Ovary (tissue), 9 donors: ENCODE data around the gene HUNK. TPM values are rescaled to one million over a fixed set of nuclear protein-coding genes. Genes with fewer than 3 reads are reported as not detected.

Experiments used
- DNase-seq, 5 donors: peaks; one replicate each; pipeline ENCODE4 v3.0.0-alpha.2; 2019 to 2020
- H3K27ac ChIP-seq, 2 donors: fragments of 200-600 bp; one replicate each; pipeline versions ENCODE4 v1.5.1 to v1.8.0; 2019 to 2022
- H3K27me3 ChIP-seq: fragments of 200-600 bp; one replicate; pipeline ENCODE4 v1.8.0; 2022
- H3K36me3 ChIP-seq: fragments of 200-600 bp; sonication (generic); one replicate; pipeline ENCODE4 v1.5.1; 2019
- H3K4me1 ChIP-seq: one replicate; pipeline ENCODE4 v1.8.1; 2013; ENCODE audit warnings: mild to moderate bottlenecking, moderate library complexity; ENCODE audit not compliant: insufficient read depth
- H3K4me3 ChIP-seq: fragments of 200-600 bp; sonication (generic); one replicate; pipeline ENCODE4 v1.5.1; 2017
- H3K9me3 ChIP-seq, 2 donors: fragments of 200-600 bp in 1 of 2; sonication (generic) in 1 of 2; one replicate each; pipeline versions ENCODE4 v1.5.1 to v1.8.1; 2013 to 2019; ENCODE audit warnings: mild to moderate bottlenecking in 1 of 2, moderate library complexity in 1 of 2
- EP300 ChIP-seq: sonication (generic); formaldehyde crosslinking; IDR thresholded peaks from one replicate; pipeline ENCODE4 v1.6.1; 2017; ENCODE audit warnings: antibody characterized with exemption
- POLR2A ChIP-seq: fragments of 450-650 bp; IDR thresholded peaks from one replicate; pipeline ENCODE4 v1.6.1; 2017; ENCODE audit warnings: antibody characterized with exemption, mild to moderate bottlenecking, moderate library complexity
- WGBS, 3 donors: extraction: QIAGEN DNeasy Blood & Tissue Kit in 1 of 3; methylation state at CpG; one replicate each; pipeline versions ENCODE4 v1.1.5 to v1.1.7; 2013 to 2017; 5-methylcytosine and 5-hydroxymethylcytosine counted together
- intact Hi-C, 4 donors: fragments of 100-400 bp; cut with DNase I; formaldehyde crosslinking; loops; one replicate each; pipeline versions ENCODE4 v1.11.0 to v1.15.1; 2022 to 2023
- polyA plus RNA-seq, 2 donors: library from polyadenylated mRNA; stranded (reverse); fragments of 200-250 nt in 1 of 2; fragments of 350-450 nt in 1 of 2; fragmentation: Illumina TruSeq in 1 of 2; extraction: RNeasy Lipid Tissue Mini Kit (QIAGEN cat#74804) in 1 of 2; gene quantifications; one replicate each; pipeline ENCODE4 v1.2.3, GENCODE V29; 2013 to 2014
- total RNA-seq, 7 donors: library from RNA; depleted of rRNA in 2 of 7; stranded (reverse); fragments of >200 nt in 2 of 7; fragmentation: NEBNext Ultra II Directional in 3 of 7; extraction: Animal tissue kit (Norgen Biotek cat#: 25700) in 3 of 7; gene quantifications; one replicate each; pipeline versions ENCODE4 v1.1.0 to v1.2.4, GENCODE V29; 2016 to 2023
- TF ChIP-seq, protein P1 (sequence below), 3 donors: fragments of 450-650 bp in 2 of 3; fragments of 200-600 bp in 1 of 3; IDR thresholded peaks; one replicate each; pipeline versions ENCODE4 v1.5.1 to v1.8.0; 2016 to 2022; ENCODE audit warnings: antibody characterized with exemption in 3 of 3, mild to moderate bottlenecking in 1 of 3
- donor health status: DM: no; HTN: no; CAD: no; lungs with moderate emphysema.
- donor health status: DM: no; HTN: no; CAD: no.
- donor health status: Bipolar disorder and iron deficiency.
- donor health status: DM: yes; HTN: yes; CAD: no.
- donor health status: DM: no; HTN: no; CAD: no.
- donor health status: DM: yes; HTN: yes; CAD: no.

Gene HUNK
- total and polyA plus RNA-seq, 9 donors = under 0.01 to 4.9 (median 1.6) TPM

DNA sequence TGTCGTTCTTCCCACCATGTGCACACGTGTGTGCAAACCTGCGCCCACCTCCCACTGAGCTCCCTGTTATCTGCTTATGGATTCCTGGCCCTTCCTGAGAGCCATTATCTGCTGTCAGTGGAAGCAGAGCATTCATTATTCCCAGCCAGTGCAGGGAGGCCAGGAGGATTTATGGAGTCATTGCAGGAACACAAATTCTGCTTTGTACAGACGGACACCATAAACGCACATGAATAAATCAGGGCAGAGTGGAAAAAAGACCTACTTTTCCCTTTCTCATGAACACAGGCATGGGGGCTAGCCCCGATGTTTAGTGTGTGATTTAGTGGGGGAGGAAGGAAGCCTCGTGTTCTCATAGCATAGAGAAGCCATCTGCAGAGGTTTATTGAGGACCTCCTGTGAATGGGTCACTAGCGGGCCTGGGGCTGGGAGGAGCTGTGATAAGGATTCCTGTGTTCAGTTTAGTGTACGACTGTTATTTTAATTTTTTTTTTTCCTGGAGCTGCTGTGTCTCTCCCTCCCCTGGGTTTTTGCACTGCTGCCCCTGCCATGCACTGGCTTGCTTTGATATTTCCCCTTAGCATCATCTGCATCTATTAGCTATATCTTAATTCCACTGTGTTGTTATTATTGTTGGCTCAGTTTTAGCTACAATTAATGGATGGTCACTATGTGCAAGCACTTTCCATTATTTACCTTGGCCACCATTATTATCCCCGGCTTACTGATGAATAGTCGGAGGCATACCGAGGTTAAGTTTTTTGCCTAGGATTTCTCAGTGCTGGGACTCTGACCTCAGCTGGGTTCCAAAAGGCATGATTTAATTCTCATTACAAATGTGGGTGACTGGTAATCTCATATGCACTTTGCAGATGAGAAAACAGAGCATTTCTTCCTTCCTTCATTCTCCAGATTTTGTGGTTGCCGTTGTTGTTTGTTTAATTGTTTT, 33.0 kb downstream of the HUNK start:
- intact Hi-C loops = no loop called here
- no peaks in the 10 kb centered on the region for H3K36me3 ChIP-seq
- WGBS, 3 donors = 16 to 19% (median 18%) methylated on average over 13 of the region's 13 CpGs
- no peak overlapping the region for H3K27ac ChIP-seq
- DNase-seq = no peak
- no peak overlapping the region for H3K4me3 ChIP-seq
- TF ChIP-seq POLR2A (no peak), EP300 (no peak)
- TF ChIP-seq, protein P1, sequence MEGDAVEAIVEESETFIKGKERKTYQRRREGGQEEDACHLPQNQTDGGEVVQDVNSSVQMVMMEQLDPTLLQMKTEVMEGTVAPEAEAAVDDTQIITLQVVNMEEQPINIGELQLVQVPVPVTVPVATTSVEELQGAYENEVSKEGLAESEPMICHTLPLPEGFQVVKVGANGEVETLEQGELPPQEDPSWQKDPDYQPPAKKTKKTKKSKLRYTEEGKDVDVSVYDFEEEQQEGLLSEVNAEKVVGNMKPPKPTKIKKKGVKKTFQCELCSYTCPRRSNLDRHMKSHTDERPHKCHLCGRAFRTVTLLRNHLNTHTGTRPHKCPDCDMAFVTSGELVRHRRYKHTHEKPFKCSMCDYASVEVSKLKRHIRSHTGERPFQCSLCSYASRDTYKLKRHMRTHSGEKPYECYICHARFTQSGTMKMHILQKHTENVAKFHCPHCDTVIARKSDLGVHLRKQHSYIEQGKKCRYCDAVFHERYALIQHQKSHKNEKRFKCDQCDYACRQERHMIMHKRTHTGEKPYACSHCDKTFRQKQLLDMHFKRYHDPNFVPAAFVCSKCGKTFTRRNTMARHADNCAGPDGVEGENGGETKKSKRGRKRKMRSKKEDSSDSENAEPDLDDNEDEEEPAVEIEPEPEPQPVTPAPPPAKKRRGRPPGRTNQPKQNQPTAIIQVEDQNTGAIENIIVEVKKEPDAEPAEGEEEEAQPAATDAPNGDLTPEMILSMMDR (IDR thresholded peaks at IDR 0.05) = no peak
- H3K4me1 ChIP-seq = peaks cover 20% of the 10 kb centered on the region
- H3K27me3 ChIP-seq = no peaks in the 10 kb centered on the region
- no peaks in the 10 kb centered on the region for H3K9me3 ChIP-seq

- WGBS, 3 donors = 4 to 12% (median 9%) methylated on average over 20 of the region's 20 CpGs
- Histone ChIP-seq H3K27ac (no peak overlapping the region), H3K9me3 (no peaks in the 10 kb centered on the region), H3K4me3 (no peak overlapping the region), H3K27me3 (no peaks in the 10 kb centered on the region), H3K4me1 (peaks cover 20% of the 10 kb centered on the region), H3K36me3 (no peaks in the 10 kb centered on the region)
- DNase-seq = peak in 4 of 5 donors; percentile 23 to 67 (median 39)
- intact Hi-C loops = no loop called here
- TF ChIP-seq EP300 (no peak), POLR2A (no peak)
- TF ChIP-seq, protein P1 (IDR thresholded peaks at IDR 0.05) = no peak
Measured at GRCh38 chr21:31908106-31909031, 35.5 kb downstream of the HUNK start.

- 4 to 9% (median 6%) methylated on average over 18 of the region's 18 CpGs for WGBS, 3 donors
Measured at GRCh38 chr21:31909153-31910073, 36.6 kb downstream of the HUNK start.

More at GRCh38 chr21:31909153-31910073, 36.6 kb downstream of the HUNK start:
- Histone ChIP-seq H3K9me3 (no peaks in the 10 kb centered on the region), H3K27me3 (no peaks in the 10 kb centered on the region), H3K4me1 (peaks cover 20% of the 10 kb centered on the region), H3K36me3 (no peaks in the 10 kb centered on the region), H3K4me3 (no peak overlapping the region), H3K27ac (no peak overlapping the region)
- peak in 3 of 5 donors; percentile 17 to 53 (median 31) for DNase-seq
- intact Hi-C loops = no loop called here
- TF ChIP-seq EP300 = no peak
- TF ChIP-seq POLR2A = no peak
- TF ChIP-seq, protein P1 (IDR thresholded peaks at IDR 0.05) = no peak
